NCI-H2171 (cell line): ENCODE results near the gene FPR2.
"Not testable (repeated sequence)": the region's sequence is repeated elsewhere in the genome, so short reads cannot be mapped to it uniquely, and the experiment has no call there.

ENCODE experiments used
- DNase-seq: peaks from one replicate; lab custom pipeline; 2025; lab: John Stamatoyannopoulos, UW

FPR2 gene, protein sequence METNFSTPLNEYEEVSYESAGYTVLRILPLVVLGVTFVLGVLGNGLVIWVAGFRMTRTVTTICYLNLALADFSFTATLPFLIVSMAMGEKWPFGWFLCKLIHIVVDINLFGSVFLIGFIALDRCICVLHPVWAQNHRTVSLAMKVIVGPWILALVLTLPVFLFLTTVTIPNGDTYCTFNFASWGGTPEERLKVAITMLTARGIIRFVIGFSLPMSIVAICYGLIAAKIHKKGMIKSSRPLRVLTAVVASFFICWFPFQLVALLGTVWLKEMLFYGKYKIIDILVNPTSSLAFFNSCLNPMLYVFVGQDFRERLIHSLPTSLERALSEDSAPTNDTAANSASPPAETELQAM

GRCh38 chr19:51760697-51761356, at the start of gene FPR2:
TSS of gene FPR2 (plus strand) at chr19:51761180. CDS start at chr19:51768659, 7,479 bp downstream.
- DNase-seq = no peak

GRCh38 chr19:51711702-51712101, 49.3 kb upstream of the FPR2 start:
- no peak for DNase-seq

DNA sequence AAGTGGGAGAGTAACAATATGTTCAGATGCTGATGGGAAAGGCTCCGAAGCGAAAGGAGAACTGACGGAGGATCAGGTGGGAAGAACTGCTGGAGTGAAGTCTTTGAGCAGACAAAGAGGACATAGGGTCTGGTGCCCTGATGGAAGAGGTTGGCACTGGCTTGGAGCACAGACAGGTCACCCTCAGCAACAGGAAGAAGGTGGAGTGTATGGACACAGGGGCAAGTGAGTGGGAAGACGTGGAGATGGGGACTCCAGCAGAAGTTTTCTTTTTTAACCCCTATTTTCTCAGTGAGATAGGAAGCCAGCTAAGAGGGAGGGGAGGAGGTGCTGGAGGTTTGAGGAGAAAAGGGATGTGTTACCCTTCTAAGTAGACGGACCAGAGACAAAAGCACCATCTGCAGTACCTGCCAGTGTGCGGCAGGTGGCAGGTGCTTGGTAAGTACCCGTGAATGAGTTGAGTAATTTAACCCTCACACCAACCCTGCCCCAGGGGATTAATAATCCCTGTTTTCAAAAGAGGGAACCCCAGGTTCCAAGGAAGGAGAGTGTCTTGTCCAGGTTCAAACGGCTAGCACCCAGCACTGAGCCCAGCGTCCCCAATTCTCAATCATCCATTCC, 48.4 kb upstream of the FPR2 start:
- DNase-seq = peak; percentile 10

DNA sequence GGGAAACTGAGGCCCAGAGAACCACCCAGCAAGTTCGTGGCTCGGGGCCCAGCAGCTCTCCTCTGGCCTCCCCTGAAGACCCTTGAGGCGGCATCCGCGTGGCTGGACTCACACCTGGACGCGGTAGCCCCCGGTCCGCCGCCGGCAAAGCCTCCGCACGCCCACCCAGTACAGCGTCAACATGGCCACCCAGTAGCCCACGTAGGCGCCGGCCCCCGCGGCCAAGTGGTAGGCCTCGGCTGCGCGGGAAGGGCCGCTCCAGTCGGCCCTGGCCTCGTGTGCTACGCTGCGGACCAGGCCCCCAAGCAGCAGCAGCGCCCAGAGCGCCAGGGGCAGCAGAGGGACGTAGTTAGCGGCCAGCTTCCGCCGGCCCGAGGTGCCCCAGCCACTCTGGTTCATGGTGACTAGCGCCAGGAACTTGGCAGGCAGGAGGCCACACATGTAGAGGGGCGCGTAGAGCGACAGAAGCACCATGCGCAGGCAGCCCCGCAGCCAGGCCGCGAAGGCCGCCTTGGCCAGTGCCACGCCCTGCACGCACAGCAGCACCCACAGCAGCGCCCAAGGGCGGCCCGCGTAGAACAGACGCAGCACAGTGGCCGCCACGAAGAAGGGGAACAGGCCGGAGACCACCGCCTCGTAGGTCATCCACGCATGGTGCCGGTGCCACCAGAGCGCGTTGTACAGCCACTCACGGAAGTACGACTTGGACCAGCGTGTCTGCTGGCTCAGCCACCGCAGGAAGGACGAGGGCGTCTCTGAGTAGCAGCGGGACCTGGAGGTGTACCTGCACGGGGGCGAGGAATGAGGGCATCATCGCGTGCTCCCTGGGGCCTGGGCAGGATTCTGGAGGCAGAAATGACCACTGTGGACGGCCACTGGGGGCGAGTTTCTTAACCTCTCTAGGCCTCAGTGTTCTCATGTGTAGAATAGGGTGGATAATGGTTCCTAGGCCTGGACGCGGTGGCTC, 47.4 kb upstream of the FPR2 start:
- no peak for DNase-seq

GRCh38 chr19:51714848-51715247, 46.1 kb upstream of the FPR2 start:
- no peak for DNase-seq

DNA sequence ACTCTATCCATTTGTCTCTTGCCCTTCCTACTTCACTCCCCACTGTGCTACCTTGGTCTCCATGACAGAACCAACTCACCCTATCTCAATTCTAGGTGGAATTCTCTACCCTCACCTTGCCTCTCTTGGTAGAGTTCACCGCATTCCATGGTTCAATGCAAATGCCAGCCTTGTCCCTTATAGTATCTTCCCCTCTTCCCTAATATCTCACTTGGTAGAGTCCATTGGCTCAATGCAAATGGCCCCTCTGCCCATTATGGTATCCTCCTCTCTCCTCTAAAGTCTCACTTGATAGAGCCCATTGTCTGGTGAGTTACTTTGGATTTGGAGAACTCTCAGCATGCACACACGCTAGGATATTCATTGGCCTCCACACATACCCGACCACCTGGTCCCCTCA, 45.1 kb upstream of the FPR2 start:
- DNase-seq = no peak

DNA sequence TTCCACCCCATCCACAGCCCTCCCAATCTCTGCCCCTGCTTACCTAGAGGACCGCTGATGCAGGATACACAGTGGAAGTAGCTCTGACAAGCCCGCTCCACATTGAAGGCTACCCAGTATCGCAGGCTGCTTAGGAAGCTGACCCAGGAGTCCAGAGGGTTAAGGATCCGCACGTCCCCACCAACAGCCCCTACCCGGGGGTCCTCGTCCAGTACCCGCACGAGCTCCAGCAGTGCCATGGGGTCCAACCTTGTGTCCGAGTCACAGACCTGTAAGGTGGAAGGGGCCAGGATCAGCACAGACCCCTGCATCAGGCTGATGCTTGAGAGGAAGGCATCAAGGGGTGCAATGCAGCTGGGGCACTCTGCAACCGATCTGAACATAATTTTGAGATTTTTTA, 44.1 kb upstream of the FPR2 start:
- no peak for DNase-seq

- DNase-seq = no peak
Observed at GRCh38 chr19:51719251-51719988, 41.6 kb upstream of the FPR2 start.

DNA sequence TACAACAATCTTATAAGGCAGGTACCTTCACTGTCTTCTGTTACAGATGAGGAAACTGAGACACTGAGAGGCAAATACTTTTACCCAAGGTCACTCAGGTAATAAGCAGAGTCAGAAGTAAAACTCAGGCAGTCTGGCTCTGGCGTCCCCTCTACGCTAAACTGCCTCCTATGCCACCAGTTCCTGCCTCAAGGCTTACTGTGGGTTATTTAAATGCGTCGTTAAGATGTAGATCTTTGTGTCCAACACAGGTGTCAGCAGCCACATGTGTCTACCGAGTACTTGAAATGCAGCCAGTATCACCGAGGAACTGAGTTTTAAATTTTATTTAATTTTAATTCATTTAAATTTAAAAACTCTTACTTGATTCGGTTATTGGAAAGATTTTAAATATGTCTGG, 39.1 kb upstream of the FPR2 start:
- DNase-seq = no peak

DNA sequence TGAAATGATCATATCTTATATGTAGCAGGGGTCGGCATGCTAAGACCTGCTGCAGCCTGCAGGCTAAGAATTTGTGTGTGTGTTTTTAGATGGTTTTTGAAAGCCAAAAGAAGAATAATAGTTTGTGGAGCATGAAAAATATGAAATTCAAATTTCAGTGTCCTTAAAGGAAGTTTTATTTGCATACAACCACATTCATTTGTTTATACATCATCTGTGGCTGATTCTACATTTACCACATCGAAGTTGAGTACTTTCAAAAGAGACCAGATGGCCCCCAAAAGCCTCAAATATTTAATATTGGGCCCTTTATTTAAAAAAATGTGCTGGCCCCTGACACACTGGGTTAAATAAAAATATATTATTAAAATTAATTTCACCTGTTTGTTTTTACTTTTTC, 38.5 kb upstream of the FPR2 start:
- no peak for DNase-seq

DNA sequence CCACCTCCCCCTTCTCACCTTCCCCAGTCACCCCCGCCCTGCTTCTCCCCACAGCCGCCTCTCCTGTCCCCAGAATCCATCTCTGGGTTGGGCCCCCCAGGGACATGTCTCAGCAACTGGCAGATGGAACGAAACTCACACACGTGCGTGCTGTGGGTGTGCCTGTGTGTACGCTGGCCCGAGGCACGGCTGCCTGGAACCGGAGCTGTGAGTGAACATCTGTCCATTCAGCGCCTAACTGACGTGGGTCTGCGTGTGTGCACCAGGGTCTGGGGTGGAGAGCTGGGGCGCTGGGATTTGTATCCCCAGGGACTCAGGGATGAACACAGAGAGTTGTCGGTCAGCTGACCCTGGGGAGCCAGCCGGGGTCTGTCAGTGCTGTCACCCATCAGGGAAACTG, 36.4 kb upstream of the FPR2 start:
- DNase-seq = no peak

GRCh38 chr19:51726049-51726448, 34.9 kb upstream of the FPR2 start:
- no peak for DNase-seq

GRCh38 chr19:51727349-51727880, 33.6 kb upstream of the FPR2 start:
- DNase-seq = no peak

- no peak for DNase-seq
Observed at GRCh38 chr19:51729781-51730180, 31.2 kb upstream of the FPR2 start.

DNA sequence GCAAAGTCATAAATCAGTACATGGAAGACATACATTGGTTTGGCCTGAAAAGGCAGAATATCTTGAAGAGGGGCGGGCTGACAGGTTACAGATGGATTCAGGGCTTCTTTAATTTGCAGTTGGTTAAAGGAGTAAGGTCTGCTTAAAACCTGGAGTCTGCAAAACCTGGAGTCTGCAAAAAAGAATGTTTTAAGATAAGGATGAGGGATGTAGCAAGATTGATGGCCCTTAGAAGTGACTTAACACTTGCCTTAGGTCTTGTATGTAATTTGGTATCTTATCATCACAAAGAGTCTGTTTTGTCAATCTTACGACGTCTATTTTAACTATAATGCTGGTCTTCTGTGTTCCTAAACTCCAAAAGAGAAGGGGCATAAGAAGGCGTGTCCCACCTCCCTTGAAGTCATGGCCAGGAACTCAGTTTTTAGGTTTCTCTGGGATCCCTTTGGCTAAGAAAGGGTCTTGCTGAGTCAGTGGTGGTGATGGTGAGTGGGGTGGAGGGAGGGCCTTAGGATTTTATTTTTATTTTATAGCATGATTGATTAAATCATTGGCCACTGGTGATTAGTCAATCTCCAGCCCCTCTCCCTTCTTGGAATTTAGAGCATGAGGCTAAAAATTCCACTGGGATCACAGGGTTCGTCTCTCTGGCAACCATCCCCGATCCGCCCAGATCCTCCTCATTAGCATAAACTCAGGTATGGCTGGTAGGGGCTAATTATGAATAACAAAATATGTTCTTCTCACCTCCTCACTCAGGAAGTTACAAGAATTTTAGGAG, 27.0 kb upstream of the FPR2 start:
- DNase-seq = no peak

DNA sequence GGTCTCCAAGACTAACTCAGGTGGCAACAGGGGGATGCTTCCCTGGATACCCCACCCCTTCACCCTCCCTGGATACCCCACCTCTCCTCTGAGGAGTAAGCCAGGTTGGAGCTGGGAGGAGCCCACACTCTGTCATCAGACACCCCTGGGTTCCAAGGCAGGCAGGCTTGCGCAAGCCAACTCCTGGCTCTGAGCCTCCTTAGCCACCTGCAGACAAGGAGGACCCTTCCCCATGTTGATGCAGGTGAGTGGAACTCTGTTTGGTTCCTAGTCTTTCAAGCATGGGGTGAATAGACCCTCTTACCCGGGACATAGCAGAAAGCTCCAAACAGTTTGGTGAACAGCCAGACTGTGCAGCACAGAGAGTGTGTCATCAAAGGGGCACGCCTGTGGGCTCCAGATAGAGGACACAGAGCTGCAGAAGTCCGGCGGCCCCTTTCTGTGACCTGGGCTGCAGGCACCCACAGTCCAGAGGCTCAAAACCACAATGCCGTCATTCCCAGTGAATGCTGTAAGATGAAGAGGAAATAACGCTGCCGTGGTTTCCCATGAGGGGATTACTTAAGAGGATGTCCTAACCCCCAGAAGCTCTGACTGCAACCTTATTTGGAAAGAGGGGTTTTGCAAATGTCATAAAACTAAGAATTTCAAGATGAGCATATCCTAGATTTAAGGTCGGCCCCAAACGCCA, 25.1 kb upstream of the FPR2 start:
- DNase-seq = no peak

GRCh38 chr19:51737389-51737788, 23.6 kb upstream of the FPR2 start:
- DNase-seq = no peak

- no peak for DNase-seq
Observed at GRCh38 chr19:51737924-51738323, 23.1 kb upstream of the FPR2 start.

DNA sequence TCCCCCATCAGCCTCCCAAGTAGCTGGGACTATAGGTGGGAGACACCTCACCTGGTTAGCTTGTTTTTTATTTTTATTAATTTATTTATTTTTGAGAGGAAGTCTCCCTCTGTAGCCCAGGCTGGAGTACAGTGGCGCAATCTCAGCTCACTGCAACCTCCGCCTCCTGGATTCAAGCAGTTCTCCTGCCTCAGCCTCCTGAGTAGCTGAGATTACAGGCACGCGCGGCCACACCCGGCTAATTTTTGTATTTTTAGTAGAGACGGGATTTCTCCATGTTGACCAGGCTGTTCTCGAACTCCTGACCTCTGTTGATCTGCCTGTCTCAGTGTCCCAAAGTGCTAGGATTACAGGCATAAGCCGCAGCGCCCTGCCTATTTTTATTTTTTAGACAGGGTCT, 22.5 kb upstream of the FPR2 start:
- not testable (repeated sequence) for DNase-seq
